DND-41 (cell line): Measurements from ENCODE around the gene PAX2.

ENCODE experiments used
- EZH2 ChIP-seq: IDR thresholded peaks from 3 replicates; pipeline ENCODE4 v1.6.1; 2012; ENCODE audit warnings: borderline replicate concordance, low read depth, mild to moderate bottlenecking, moderate library complexity, low read length, inconsistent platforms; ENCODE audit not compliant: severe bottlenecking
- TF ChIP-seq, protein P1 (sequence below): IDR thresholded peaks from 2 replicates; pipeline ENCODE4 v1.5.1; 2012; ENCODE audit warnings: borderline replicate concordance, low read length, moderate library complexity, mild to moderate bottlenecking; ENCODE audit not compliant: poor library complexity, severe bottlenecking; ENCODE audit errors: extremely low read depth

DNA sequence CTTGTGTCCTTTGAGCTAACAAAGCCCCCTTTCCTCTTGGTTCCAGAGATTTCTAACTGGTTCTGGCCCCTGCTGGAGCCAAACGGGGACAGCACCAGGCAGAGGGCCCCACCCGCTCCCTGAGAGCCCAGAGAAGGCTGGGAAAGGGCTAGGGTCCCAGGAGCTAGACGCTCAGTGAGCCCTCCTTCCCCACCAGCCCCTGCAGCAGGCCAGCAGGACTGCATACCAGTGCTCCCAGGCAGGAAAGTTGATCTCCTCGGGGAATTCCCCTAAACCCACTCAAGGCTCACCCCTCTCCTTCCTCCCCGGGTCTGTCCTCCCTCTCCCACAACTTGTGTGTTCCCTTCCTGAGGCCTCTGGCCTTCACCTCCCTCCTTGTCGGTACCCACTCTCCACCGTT lies 47.7 kb downstream of the PAX2 start:
- TF ChIP-seq, protein P1, sequence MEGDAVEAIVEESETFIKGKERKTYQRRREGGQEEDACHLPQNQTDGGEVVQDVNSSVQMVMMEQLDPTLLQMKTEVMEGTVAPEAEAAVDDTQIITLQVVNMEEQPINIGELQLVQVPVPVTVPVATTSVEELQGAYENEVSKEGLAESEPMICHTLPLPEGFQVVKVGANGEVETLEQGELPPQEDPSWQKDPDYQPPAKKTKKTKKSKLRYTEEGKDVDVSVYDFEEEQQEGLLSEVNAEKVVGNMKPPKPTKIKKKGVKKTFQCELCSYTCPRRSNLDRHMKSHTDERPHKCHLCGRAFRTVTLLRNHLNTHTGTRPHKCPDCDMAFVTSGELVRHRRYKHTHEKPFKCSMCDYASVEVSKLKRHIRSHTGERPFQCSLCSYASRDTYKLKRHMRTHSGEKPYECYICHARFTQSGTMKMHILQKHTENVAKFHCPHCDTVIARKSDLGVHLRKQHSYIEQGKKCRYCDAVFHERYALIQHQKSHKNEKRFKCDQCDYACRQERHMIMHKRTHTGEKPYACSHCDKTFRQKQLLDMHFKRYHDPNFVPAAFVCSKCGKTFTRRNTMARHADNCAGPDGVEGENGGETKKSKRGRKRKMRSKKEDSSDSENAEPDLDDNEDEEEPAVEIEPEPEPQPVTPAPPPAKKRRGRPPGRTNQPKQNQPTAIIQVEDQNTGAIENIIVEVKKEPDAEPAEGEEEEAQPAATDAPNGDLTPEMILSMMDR: no peak
- TF ChIP-seq EZH2: no peak
